ELR (cell line): Measurements from ENCODE around the gene GAMT.

Experiments
- DNase-seq: peaks from one replicate; pipeline ENCODE4 v3.0.0-alpha.2; 2015; ENCODE audit warnings: low read depth

Gene GAMT

DNA sequence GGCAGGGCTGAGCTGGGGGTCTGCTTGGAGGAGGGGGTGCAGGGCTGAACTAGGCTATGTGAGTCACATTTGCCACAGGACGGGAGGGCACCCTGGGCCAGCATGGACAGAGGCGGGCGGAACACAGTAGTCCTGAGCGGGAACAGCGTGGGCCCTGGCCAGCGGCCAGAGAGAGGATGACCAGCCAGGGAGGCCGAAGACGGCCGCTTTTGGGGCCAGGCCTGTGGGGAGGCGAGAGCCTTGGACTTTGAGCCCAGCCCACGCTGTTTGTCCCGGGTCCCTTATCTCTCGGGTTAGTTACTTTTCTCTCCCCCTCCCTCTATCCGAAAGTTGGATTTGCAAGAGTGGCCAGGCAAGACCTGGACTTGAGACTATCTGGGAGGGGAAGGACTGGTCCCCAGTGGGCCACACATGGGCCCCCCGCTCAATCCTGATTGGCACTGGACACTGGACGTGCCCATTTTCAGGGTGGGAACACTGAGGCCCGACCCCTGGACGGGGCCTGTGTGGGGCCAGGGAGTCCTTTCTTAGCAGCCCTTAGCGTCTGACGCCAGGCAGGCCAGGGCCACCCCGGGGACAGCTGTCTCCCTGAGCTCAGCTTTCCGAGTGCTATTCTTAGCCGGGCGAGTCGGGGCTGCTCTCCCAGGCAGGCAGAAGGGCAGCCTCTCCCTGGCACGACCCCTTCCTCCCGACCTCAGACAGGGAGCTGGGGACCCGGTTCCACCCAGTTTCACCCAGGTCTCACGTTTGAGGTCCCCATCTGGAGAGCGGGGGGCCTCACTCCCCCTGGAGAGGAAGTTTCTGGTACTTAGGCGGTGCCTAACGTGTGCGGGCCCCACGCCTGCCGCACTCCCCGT is 833 bp downstream of the GAMT start:
- peak; percentile 45 for DNase-seq

DNA sequence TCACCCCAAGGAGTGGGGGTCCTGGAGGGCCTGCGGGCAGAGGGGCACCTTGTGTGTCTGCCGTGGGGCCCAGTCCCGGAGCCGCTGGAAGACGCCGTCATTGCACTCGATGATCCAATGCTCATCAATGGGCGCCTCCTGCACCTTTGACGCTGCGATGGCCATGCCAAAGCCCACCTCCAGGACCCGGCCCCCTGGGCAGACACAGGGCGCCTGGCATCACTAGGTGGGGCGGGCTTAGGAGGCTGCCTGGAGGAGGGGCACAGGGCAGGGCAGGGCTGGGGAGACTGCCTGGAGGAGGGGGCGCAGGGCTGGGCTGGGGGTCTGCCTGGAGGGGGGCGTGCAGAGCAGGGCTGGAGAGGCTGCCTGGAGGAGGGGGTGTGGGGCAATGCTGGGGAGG is 1.6 kb downstream of the GAMT start:
- DNase-seq, result no peak

DNA sequence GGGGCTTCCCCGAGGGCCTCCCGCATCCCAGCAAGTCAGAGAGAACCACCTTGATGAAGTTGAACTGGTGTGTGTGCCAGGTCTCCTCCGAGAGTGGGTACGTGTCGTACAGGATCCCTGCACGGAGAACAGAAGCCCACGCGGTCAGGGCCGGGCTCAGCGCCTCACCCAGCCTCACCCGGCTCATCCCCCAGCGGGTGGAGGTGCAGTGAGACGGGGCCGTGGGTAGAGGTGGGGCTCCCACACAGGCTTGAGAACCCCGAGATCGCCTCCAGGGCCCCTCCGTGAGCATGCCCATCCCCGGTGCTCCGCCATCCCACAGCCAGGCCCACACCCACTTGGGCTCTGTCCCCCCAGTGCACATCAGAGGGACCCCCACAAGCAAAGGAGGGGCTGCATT is 2.3 kb downstream of the GAMT start:
- DNase-seq, result no peak

DNA sequence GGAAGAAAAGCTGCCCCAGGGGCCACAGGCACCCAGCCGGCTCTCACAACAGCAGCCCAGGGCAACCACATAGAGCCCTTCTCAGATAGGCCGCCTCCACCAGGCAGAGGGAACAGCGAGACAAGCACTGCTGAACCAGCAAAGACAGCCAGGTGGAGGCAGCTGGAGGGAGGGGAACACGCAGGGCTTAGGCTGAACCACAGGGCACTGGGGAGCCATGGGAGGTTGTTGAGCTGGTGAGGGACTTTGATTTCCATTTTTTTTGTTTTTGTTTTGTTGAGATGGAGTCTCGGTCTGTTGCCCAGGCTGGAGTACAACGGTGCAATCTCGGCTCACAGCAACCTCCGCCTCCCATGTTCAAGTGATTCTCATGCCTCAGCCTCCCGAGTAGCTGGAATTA is 3.5 kb downstream of the GAMT start:
- DNase-seq, result no peak

DNA sequence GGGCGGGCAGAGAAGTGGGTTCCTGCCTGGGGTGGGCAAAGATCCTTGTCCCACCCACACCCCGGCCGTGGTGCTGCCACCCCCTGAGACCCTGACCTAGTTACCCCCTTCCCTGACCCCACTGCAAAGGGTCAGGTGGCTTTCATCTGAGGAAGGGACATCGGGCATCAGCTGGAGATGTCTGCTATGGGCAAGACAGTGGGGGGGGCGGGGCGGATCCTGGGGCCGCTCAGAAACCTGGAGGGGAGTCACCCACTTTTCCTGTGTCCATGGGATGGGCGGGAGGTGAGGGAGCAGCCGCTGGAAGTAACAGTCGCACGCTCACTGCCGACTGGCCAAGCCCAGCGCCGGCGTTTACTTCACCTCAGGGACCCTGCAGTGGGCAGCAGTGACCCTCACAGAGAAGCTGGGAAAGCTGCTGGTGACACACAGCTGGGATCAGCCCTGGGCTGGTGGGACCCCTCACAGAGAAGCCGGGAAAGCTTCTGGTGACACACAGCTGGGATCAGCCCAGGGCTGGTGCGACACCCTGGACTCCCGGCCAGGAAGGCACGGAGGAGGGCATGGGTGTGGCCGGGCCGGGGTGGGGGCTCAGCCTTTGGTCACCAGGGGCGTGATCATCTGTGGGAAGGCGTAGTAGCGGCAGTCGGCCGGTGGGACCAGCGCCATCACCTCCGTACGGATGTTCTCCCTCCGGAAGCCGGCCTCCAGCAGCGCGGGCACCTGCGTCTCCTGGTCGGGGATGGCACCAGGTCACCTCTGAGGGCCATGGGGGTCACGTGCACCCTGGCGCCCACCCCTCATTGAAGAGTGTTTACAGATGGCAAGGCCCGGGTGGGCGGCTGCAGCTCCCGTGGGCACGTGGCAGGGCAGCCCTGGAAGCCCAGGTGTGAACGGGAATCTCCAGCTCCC is 4.3 kb downstream of the GAMT start:
- DNase-seq, result no peak

DNA sequence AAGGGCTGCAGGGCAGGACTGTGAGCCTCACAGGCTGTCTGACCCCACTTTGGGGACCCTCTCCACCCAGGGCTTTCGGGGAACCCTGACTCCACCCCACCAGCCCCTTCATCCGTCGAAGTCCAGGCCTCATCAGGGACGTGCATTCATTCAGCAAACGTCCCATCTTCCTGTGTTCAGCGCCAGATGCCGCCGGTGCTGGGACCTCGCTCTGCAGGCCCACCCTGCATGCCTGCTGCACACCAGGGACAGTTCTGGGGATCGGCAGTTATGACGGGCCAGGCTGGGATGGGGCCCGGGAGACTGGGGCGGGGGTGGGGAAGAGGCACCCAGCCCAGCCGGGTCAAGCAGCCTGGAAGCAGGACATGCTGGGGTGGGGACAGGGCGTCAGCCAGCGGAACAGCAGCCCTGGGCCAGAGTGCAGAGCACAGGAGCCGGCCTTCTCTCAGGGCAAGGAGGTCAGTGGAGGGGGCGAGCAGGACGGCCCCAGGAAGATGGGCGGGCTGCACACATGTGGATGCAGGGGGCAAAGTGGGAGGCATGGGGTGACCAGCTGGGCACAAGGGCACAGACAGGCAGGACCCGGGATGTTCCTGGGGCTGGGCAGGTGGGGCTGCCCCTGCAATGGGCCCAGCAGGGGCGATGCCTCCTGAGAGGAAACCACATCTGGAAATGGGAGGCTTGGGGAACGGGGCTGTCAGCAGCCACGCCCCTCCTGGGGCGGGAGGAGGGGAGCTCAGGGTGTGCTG is 5.1 kb downstream of the GAMT start:
- no peak for DNase-seq

DNA sequence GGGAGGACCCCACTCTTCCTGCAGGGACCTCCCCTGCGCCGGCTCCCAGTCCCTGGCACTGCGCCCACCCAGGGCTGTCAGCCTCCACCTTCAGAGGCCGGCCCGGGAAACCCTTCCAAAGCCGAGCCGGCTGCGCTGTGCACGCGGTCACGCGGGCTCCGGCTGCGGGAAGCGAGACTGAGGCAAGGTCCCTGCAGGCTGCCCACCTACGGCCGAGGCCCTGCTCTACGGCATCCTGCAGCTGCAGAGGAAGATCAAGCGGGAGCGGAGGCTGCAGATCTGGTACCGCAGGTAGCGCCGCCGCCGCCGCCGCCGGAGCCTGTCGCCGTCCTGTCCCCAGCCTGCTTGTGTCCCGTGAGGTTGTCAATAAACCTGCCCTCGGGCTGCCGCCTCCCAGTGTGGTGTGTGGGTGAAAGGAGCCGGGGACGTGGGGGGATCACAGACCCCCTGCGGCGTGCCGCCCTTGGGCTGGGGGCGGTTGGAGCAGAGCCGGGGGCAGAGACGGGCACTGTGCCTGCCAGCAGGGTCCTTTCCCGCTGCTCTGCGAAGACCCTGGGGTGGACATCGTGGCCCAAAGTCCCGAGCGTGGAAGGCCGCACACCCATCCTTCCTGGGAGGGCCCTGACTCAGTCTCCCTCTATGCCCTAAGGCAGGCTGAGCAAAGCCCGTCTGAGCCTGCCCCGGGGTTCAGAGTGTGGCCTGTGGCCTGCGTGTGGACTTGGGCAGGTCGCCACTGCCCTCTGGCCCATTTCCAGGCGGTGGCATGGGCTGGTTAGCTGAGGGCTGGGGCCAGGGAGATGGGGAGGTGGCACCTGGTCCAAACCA is 5.9 kb downstream of the GAMT start:
- DNase-seq, result no peak

DNA sequence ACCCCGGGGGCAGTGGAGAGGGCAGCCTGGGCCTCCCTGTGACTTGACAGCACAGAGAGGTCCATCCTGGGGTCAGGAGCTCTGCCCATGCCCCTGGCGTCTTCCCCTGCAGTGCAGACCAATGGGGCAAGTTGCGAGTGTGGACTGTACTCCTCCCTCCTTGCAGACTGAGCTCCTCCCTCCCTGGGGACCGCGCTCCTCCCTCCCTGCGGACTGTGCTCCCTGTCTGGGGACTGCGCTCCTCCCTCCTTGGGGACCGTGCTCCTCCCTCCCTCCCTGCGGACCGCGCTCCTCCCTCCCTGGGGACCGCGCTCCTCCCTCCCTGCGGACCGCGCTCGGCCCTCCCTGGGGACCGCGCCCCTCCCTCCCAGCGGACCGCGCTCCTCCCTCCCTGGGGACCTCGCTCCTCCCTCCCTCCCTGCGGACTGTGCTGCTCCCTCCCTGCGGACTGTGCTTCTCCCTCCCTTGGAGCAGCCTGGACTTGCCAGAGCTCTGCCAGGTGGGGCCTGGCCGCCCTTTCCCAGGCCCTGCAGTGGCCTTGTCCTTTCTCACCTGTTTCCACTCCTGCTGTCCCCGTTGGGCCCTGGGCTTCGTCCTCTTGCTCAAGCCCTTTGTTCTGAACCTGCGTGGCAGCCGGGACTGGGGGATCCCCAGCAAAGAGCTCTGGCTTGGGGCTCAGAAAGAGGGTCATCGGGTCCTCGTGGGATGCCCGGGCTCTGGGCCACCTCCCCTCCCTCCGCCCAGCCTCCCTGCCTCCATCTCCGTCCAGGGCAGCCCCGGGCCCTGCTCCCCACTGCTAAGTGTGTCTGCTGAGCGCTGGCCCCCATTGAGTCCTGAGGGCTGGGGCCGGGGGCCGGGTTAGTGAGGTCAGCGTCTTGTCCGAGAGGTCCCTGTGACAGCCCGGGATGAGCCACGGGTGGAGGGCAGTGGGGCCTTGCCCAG is 6.8 kb downstream of the GAMT start:
- DNase-seq, result no peak

DNA sequence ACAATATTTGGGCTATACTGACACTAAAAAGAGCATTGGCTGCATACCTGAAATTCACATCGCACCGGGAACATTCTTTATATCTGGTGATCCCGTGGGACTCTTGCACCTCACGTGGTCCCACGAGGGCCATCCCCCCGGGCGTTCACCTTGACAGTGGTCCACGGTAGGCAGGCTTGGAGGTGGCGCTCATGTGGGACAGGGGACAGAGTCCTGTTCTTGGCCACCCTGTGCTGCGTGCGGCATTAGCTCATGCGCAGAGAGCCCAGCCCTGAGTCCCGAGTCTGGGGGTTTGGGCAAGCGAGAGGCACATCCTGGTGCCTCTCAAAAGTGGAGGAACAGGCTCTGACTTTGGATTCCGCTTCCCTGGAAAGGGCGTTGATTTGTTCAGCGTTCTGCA is 7.5 kb downstream of the GAMT start:
- no peak for DNase-seq

DNA sequence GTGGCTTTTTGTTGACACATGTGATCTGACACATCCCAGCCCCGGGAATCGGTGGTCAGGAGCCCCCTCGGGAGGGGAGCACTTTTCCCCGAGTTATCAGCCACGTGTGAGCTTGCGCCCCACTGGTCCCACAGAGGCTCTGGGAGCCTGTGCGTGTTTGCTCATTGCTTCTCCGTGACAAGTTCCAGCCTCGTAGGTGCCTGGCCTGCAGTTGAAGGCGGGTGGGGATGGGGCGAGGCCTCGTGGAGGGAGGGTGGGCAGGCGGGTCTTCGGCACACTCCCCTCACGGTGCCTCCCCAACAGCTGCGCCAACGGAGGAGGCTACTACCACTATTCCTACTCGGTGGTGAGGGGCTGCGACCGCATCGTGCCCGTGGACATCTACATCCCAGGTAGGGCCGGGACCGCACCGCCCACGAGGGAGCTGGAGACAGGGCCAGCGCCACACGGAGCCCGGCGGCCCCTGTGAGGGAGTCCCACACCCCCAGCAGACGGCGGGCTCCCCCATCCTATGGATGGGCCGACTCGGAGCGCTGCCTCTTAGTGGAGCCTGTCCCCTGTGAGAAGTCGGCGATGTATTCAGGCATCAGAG is 8.3 kb downstream of the GAMT start:
- DNase-seq, result no peak

DNA sequence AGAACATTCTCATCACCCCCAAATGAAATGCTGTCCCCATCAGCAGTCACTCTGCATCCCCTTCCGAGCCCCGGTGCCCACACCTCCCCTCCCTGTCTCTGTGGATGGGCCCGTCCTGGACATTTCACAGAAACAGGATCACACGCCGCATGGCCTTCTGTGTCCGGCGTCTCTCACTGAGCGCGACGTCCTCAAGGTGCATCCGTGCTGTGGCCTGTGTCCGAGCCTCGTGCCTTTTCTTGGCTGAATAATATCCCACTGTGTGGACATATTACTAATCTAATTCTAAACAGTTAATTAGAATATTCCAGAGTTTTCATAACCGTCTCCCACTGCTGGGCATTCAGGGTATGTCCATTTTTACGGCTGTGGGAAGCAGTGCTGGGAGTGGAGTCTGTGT is 8.9 kb downstream of the GAMT start:
- no peak for DNase-seq

DNA sequence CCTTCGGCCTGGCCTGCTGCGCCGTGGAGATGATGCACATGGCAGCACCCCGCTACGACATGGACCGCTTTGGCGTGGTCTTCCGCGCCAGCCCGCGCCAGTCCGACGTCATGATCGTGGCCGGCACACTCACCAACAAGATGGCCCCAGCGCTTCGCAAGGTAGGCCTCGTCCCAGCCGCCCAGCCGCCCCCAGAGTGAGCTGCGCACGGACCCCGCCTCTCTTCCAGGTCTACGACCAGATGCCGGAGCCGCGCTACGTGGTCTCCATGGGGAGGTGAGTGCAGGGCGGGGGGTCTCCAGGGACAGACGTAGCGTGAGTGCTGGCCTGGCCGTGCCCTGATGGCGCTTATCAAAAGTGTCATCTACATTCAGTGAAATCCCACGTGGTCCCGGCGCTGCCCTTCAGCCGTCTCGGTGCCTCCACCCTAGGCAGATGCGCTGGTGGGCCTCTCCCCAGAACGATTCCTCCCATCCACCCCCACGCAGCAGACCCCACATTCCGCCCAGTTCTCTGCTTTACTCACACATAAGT is 10.4 kb downstream of the GAMT start:
- DNase-seq, result no peak

DNA sequence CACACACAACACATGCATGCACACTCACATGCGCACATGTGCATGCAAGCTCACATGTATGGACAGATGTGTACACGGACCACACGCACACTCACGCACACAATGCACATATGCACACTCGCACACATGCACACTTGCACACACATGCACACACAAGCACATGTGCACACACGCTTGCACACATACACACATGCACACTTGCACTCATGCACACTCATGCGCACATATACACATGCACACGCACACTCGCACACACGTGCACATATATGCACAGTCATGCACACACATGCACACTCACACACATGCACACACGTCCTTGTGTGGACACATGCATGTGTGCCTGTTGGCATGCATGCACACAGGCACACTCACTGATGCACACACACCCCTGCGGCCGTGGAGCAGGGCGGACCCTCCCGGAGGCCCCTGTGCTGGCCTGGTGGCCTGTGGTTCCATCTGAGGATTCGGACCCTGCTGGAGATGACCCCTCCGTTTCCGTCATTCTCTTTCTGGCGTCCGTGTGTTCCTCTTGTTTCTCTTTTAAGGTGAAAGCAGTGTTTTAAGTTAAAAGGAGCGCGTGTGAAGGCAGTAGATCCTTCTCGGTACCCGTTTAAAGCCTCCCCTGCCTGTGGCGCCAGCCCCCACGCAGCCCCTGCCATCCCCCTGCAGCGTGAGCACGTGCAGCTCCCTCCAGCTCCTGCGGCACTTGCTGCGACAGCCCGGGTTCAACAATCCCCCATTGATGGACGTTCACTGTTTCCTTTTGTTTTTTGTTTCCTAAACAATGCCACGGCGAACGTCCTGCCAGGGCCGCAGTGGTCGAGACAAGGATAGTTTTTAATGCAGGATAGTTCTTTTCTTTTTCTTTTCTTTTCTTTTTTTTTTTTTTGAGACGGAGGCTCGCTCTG is 12.1 kb downstream of the GAMT start:
- DNase-seq, result no peak

DNA sequence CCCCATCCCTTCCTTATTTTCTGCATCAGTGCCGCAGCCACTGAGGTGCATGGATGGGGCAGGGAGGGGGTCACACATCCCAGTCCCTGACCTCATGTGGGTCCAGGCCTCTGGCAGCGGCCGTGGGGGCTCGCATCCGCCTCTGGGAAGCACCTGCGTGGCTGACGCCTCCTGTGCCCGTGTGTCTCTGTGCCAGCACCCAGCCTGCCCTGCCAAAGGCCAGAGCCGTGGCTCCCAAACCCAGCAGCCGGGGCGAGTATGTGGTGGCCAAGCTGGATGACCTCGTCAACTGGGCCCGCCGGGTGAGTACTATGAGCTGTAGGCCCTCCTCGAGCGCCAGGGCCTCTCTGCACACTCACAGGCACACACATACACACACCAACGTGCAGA is 12.7 kb downstream of the GAMT start:
- no peak for DNase-seq

DNA sequence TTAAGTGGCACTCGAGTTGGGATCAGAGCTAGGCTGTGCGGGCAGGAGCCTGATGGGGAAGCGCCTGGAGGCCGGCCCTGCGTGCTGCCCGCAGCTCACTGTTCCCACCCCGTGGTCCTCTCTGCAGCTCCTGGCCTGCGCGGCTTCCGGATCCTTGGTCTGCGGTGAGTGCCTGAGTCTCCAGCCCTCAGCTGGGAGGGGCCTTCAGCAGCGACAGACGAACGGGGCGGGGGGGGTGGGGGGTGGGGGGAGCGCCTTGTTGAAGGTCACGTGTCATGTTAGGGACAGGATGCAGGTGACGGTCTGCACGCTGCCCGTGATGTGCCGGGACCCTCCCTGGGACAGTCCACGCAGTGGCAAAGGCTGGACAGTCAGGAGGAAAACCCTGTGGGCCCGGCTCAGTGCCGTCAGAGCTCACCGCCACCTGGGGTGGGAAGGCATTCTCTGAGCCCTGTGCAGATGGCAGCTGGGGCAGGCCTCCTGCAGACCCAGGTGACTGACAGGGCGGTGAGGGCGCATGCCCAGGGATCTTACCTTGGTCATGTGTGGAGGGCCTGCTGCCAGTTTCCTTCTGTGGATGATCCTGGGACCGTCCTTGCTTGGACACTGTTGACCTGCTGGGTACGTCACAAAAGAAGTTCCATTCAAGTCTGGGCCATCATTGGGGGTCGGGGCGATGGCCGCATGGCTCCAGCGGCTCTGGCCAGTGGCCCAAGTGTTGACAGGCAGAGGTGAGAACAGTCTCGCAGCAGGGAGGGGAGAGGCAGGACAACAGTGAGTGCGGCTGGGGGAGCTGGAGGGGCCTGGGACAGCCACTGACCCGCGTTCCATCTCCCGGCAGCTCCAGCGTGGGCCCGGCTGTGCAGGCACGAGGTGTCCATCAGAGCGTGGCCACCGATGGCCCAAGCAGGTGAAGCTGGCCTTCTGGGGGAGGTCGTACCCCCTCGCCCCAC is 13.4 kb downstream of the GAMT start:
- no peak for DNase-seq

DNA sequence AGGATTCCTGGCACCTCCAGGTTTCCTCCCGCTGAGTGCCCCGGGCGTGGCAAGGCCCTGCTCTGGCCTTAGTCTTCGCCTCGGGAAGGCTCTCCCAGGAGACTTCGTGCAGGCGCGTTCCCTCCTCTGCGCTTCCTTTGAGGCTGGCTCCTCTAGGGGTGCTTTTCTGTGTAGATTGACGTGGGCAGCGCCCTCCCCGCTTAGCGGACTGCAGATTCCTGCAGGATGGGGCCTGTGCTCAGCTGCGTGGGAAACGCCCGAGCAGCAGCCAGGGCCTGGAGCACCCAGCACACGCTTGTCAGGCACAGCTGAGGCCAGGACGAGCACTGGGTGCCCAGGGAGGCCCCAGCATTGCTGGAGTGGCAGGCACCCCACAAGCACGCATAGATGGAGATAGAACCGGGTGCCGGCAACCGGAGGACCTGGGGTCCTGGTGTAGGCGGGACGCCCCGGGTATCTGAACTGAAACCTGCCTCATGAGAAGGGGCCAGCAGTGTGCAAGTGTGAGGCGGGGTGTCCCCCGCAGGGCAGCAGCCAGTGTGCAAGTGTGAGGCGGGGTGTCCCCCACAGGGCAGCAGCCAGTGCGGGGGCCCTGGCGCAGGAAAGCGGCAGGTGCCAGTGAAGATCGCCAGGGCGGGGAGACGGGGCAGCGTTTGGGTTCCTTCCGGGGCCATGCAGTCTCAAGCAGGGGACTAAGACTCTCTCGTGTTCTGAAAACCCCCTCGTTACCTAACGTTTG is 14.2 kb downstream of the GAMT start:
- DNase-seq, result no peak

DNA sequence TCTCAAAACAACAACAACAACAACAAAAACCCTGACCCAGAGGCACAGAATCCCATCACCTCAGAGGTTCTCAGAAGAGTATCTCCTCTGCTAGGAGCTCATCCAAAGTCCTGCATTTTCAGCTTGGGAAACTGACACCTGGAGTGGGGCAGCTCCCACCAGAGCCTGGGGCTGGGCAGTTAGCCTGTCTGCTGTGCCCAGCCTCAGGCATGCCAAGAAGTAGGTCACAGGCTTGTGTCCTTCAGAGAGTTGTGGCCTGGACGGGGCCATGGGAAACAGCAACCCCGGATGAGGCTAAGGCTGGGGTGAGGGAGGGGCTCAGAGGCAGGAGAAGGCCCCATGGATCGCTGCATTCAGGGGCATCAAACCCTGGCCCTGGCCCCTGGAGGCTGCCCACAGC is 15.5 kb downstream of the GAMT start:
- no peak for DNase-seq
